ENCODE measurements around the gene DMAC2L. TPM values are rescaled to one million over a fixed set of nuclear protein-coding genes. Genes with fewer than 3 reads are reported as not detected.

The DMAC2L gene
- total RNA-seq, 3 donors from 2014 or later = 19.7 to 30.7 (median 20.3) TPM

GRCh38 chr14:50335989-50336824 lies 24.1 kb downstream of the DMAC2L start:
- intact Hi-C loops (cut with DNase I; ENCODE audit: low total_unique reads) = no loop called here
- H3K4me1 ChIP-seq = no peaks in the 10 kb centered on the region
- H3K36me3 ChIP-seq = no peaks in the 10 kb centered on the region
- peak overlapping the region in 1 of 3 donors; percentile 19 for H3K4me3 ChIP-seq
- DNase-seq (ENCODE audit: low spot score in 2 of 2) = no peak
- no peak for TF ChIP-seq POLR2A (IDR thresholded peaks at IDR 0.05)
- peak in 1 of 3 donors; percentile 8 for TF ChIP-seq POLR2AphosphoS5 (IDR thresholded peaks at IDR 0.05)
- no peaks in the 10 kb centered on the region for H3K9me3 ChIP-seq
- H3K27me3 ChIP-seq = no peaks in the 10 kb centered on the region
- H3K27ac ChIP-seq = peak overlapping the region; percentile 71 to 78

GRCh38 chr14:50338587-50338986 lies 26.5 kb downstream of the DMAC2L start:
- Histone ChIP-seq H3K9me3 (no peaks in the 10 kb centered on the region), H3K4me3 (no peak overlapping the region), H3K27ac (no peak overlapping the region), H3K27me3 (no peaks in the 10 kb centered on the region), H3K4me1 (no peaks in the 10 kb centered on the region), H3K36me3 (no peaks in the 10 kb centered on the region)
- TF ChIP-seq POLR2A (IDR thresholded peaks at IDR 0.05) (no peak), POLR2AphosphoS5 (IDR thresholded peaks at IDR 0.05) (no peak), CTCF (IDR thresholded peaks at IDR 0.05) (no peak)
- DNase-seq (ENCODE audit: low spot score in 2 of 2) = no peak
- intact Hi-C loops (cut with DNase I; ENCODE audit: low total_unique reads) = no loop called here

- intact Hi-C loops (cut with DNase I; ENCODE audit: low total_unique reads) = no loop called here
- H3K36me3 ChIP-seq = no peaks in the 10 kb centered on the region
- H3K9me3 ChIP-seq = no peaks in the 10 kb centered on the region
- DNase-seq (ENCODE audit: low spot score in 2 of 2) = no peak
- no peaks in the 10 kb centered on the region for H3K4me1 ChIP-seq
- H3K27ac ChIP-seq = no peak overlapping the region
- no peaks in the 10 kb centered on the region for H3K27me3 ChIP-seq
- TF ChIP-seq POLR2AphosphoS5 (IDR thresholded peaks at IDR 0.05) = no peak
- TF ChIP-seq CTCF (IDR thresholded peaks at IDR 0.05) = no peak
- TF ChIP-seq POLR2A (IDR thresholded peaks at IDR 0.05) = no peak
- no peak overlapping the region for H3K4me3 ChIP-seq
Observed at GRCh38 chr14:50339178-50339804, 27.2 kb downstream of the DMAC2L start.

- H3K4me1 ChIP-seq = no peaks in the 10 kb centered on the region
- intact Hi-C loops (cut with DNase I; ENCODE audit: low total_unique reads) = no loop called here
- H3K9me3 ChIP-seq = no peaks in the 10 kb centered on the region
- H3K27me3 ChIP-seq = no peaks in the 10 kb centered on the region
- TF ChIP-seq POLR2AphosphoS5 (IDR thresholded peaks at IDR 0.05) (no peak), CTCF (IDR thresholded peaks at IDR 0.05) (no peak), POLR2A (IDR thresholded peaks at IDR 0.05) (no peak)
- H3K27ac ChIP-seq = no peak overlapping the region
- no peak for DNase-seq (ENCODE audit: low spot score in 2 of 2)
- no peak overlapping the region for H3K4me3 ChIP-seq
- H3K36me3 ChIP-seq = no peaks in the 10 kb centered on the region
Observed at GRCh38 chr14:50340045-50340444, 27.9 kb downstream of the DMAC2L start.

- Histone ChIP-seq H3K4me3 (no peak overlapping the region), H3K27ac (peak overlapping the region in 1 of 2 donors; percentile 64), H3K27me3 (no peaks in the 10 kb centered on the region), H3K9me3 (no peaks in the 10 kb centered on the region), H3K4me1 (no peaks in the 10 kb centered on the region), H3K36me3 (no peaks in the 10 kb centered on the region)
- no peak for DNase-seq (ENCODE audit: low spot score in 2 of 2)
- TF ChIP-seq CTCF (IDR thresholded peaks at IDR 0.05) (no peak), POLR2A (IDR thresholded peaks at IDR 0.05) (no peak), POLR2AphosphoS5 (IDR thresholded peaks at IDR 0.05) (no peak)
- intact Hi-C loops (cut with DNase I; ENCODE audit: low total_unique reads) = no loop called here
Observed at GRCh38 chr14:50340963-50341362, 28.8 kb downstream of the DMAC2L start.
